Fibroblast of lung (primary cell): ENCODE results near the gene CMTM7. TPM values are rescaled to one million over a fixed set of nuclear protein-coding genes. Genes with fewer than 3 reads are reported as not detected.

Experiments
- DNase-seq, 2 donors: peaks; one replicate each; pipeline versions ENCODE4 v3.0.0 to v3.0.0-alpha.2; 2010; ENCODE audit warnings: low read depth in 2 of 2
- H2AFZ ChIP-seq: 2 replicates; pipeline ENCODE4 v1.5.1; 2012; ENCODE audit warnings: low read length, control low read depth, inconsistent platforms
- H3K27ac ChIP-seq: 2 replicates; pipeline ENCODE4 v1.5.1; 2011; ENCODE audit warnings: low read length, control low read depth; ENCODE audit not compliant: insufficient read depth
- H3K27me3 ChIP-seq: 2 replicates; pipeline ENCODE4 v1.5.1; 2011; ENCODE audit warnings: mild to moderate bottlenecking, low read length; ENCODE audit not compliant: control insufficient read depth, insufficient read depth
- H3K36me3 ChIP-seq: 2 replicates; pipeline ENCODE4 v1.5.1; 2011; ENCODE audit warnings: low read length; ENCODE audit not compliant: control insufficient read depth, insufficient read depth
- H3K4me1 ChIP-seq: 2 replicates; pipeline ENCODE4 v1.5.1; 2011; ENCODE audit warnings: low read length; ENCODE audit not compliant: control insufficient read depth, insufficient read depth; ENCODE audit errors: extremely low read depth
- H3K4me2 ChIP-seq: 2 replicates; pipeline ENCODE4 v1.5.1; 2011; ENCODE audit warnings: low read length, control low read depth; ENCODE audit not compliant: insufficient read depth; ENCODE audit errors: extremely low read depth
- H3K4me3 ChIP-seq, 4 experiments: fragments of 200-600 bp in 1 of 4; sonication (generic) in 1 of 4; replicated peaks in 1 of 4; 2 replicates each; pipeline ENCODE4 v1.5.1; 2011 to 2016; ENCODE audit warnings: low read length in 4 of 4, low read depth in 3 of 4, mild to moderate bottlenecking in 3 of 4, control low read depth in 2 of 4, inconsistent platforms in 1 of 4, mixed read lengths in 1 of 4; ENCODE audit not compliant: insufficient read depth in 1 of 4; ENCODE audit errors: control extremely low read depth in 1 of 4
- H3K79me2 ChIP-seq: 2 replicates; pipeline ENCODE4 v1.5.1; 2012; ENCODE audit warnings: mild to moderate bottlenecking, low read length, inconsistent platforms; ENCODE audit not compliant: control insufficient read depth, insufficient read depth
- H3K9ac ChIP-seq: 2 replicates; pipeline ENCODE4 v1.5.1; 2011; ENCODE audit warnings: mild to moderate bottlenecking, low read length, control low read depth; ENCODE audit not compliant: insufficient read depth
- H3K9me3 ChIP-seq: 2 replicates; pipeline ENCODE4 v1.5.1; 2012; ENCODE audit warnings: low read depth, low read length; ENCODE audit not compliant: control insufficient read depth, insufficient read depth
- H4K20me1 ChIP-seq: 2 replicates; pipeline ENCODE4 v1.5.1; 2011; ENCODE audit warnings: low read length; ENCODE audit not compliant: control insufficient read depth, insufficient read depth; ENCODE audit errors: extremely low read depth
- EZH2 ChIP-seq: IDR thresholded peaks from 2 replicates; pipeline ENCODE4 v1.5.1; 2012; ENCODE audit warnings: low read length, control low read depth, mild to moderate bottlenecking; ENCODE audit errors: missing control alignments
- polyA plus RNA-seq, 2 donors: library from polyadenylated mRNA; depleted of rRNA in 1 of 2; stranded (reverse) in 1 of 2; unstranded in 1 of 2; fragments of >200 nt; gene quantifications; 2 replicates each; pipeline ENCODE4 v1.2.1, GENCODE V29; 2011 to 2012; ENCODE audit warnings: missing spikeins in 1 of 2
- total RNA-seq: library from RNA; depleted of rRNA; stranded (reverse); fragments of >200 nt; gene quantifications from 2 replicates; pipeline ENCODE4 v1.2.1, GENCODE V29; 2014
- TF ChIP-seq, protein P1 (sequence below), 2 donors: IDR thresholded peaks in 1 of 2; conservative IDR thresholded peaks in 1 of 2; 1 replicate in 1 of 2; 2 replicates in 1 of 2; pipeline ENCODE4 v1.5.1; 2011 to 2012; ENCODE audit warnings: low read length in 2 of 2, control low read depth in 1 of 2, inconsistent platforms in 1 of 2, low read depth in 1 of 2, mild to moderate bottlenecking in 1 of 2

Gene CMTM7
- total and polyA plus RNA-seq, 2 donors (not counting 1 experiment from before 2014, with no cell fraction given): 3.5 to 9.3 TPM

GRCh38 chr3:32349184-32349583 is 42.5 kb upstream of the CMTM7 start:
- H3K4me1 ChIP-seq: no peaks in the 10 kb centered on the region
- no peak overlapping the region for H3K4me3 ChIP-seq
- H3K4me2 ChIP-seq: no peak overlapping the region
- no peak for TF ChIP-seq EZH2
- TF ChIP-seq, protein P1, sequence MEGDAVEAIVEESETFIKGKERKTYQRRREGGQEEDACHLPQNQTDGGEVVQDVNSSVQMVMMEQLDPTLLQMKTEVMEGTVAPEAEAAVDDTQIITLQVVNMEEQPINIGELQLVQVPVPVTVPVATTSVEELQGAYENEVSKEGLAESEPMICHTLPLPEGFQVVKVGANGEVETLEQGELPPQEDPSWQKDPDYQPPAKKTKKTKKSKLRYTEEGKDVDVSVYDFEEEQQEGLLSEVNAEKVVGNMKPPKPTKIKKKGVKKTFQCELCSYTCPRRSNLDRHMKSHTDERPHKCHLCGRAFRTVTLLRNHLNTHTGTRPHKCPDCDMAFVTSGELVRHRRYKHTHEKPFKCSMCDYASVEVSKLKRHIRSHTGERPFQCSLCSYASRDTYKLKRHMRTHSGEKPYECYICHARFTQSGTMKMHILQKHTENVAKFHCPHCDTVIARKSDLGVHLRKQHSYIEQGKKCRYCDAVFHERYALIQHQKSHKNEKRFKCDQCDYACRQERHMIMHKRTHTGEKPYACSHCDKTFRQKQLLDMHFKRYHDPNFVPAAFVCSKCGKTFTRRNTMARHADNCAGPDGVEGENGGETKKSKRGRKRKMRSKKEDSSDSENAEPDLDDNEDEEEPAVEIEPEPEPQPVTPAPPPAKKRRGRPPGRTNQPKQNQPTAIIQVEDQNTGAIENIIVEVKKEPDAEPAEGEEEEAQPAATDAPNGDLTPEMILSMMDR (conservative IDR thresholded peaks at IDR 0.05 in 1 of 2, IDR thresholded peaks at IDR 0.05 in 1 of 2; ENCODE audit: low read depth in 1 of 2, low read length in 2 of 2): no peak
- H2AFZ ChIP-seq: no peak overlapping the region
- H3K9ac ChIP-seq: no peak overlapping the region
- no peaks in the 10 kb centered on the region for H3K79me2 ChIP-seq
- no peak for DNase-seq
- no peak overlapping the region for H3K27ac ChIP-seq
- H4K20me1 ChIP-seq: no peaks in the 10 kb centered on the region
- no peaks in the 10 kb centered on the region for H3K9me3 ChIP-seq
- H3K27me3 ChIP-seq: no peaks in the 10 kb centered on the region
- H3K36me3 ChIP-seq: no peaks in the 10 kb centered on the region

GRCh38 chr3:32352563-32352962 is 39.1 kb upstream of the CMTM7 start:
- no peak for TF ChIP-seq EZH2
- TF ChIP-seq, protein P1 (conservative IDR thresholded peaks at IDR 0.05 in 1 of 2, IDR thresholded peaks at IDR 0.05 in 1 of 2; ENCODE audit: low read depth in 1 of 2, low read length in 2 of 2): no peak
- Histone ChIP-seq H3K27me3 (peaks cover 4% of the 10 kb centered on the region), H3K27ac (no peak overlapping the region), H3K36me3 (no peaks in the 10 kb centered on the region), H4K20me1 (no peaks in the 10 kb centered on the region), H3K4me2 (no peak overlapping the region), H3K4me1 (no peaks in the 10 kb centered on the region), H3K9ac (no peak overlapping the region), H3K9me3 (no peaks in the 10 kb centered on the region), H2AFZ (no peak overlapping the region), H3K79me2 (no peaks in the 10 kb centered on the region), H3K4me3 (no peak overlapping the region)
- DNase-seq: no peak

DNA sequence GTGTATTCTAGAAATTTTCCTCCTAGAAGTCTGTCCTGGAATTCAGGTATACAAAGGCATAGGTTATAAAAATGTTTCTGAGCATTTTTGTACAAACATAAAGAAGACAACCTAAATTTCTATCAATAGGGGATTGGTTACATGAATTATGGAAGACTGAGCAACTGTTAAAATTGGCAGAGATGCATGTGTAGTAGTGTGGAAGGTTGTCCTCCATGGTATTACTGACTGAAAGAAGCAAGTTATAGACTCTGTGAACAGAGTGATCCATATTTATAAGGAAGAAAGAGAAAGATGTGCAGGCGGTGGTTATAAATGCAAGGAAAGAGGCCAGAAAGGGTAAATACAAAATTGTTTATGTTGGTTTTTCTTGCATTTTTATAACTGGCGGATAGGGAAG is 38.3 kb upstream of the CMTM7 start:
- Histone ChIP-seq H3K9ac (no peak overlapping the region), H3K4me1 (no peaks in the 10 kb centered on the region), H4K20me1 (no peaks in the 10 kb centered on the region), H3K4me2 (no peak overlapping the region), H3K27ac (no peak overlapping the region), H3K36me3 (no peaks in the 10 kb centered on the region), H3K79me2 (no peaks in the 10 kb centered on the region), H3K4me3 (no peak overlapping the region), H2AFZ (no peak overlapping the region), H3K9me3 (no peaks in the 10 kb centered on the region), H3K27me3 (peaks cover 4% of the 10 kb centered on the region)
- DNase-seq: no peak
- TF ChIP-seq, protein P1 (conservative IDR thresholded peaks at IDR 0.05 in 1 of 2, IDR thresholded peaks at IDR 0.05 in 1 of 2; ENCODE audit: low read depth in 1 of 2, low read length in 2 of 2): no peak
- TF ChIP-seq EZH2: no peak
